ENCODE data around the gene HDAC11. TPM values are rescaled to one million over a fixed set of nuclear protein-coding genes. Genes with fewer than 3 reads are reported as not detected.
A peak's percentile ranks its signal among the peaks of the same experiment; 100 is the strongest.

The HDAC11 gene
- polyA plus RNA-seq, 3 donors = 2.9 to 3.9 (median 3.5) TPM

GRCh38 chr3:13550423-13550690, 70.3 kb downstream of the HDAC11 start:
- Mint-ChIP-seq H3K9me3 (peaks cover 0 to 9% (median 2%) of the 10 kb centered on the region in 7 donors), H3K27ac (no peak overlapping the region), H3K36me3 (peaks cover 2 to 7% of the 10 kb centered on the region in 2 donors), H3K4me3 (peak overlapping the region in 1 of 2 donors; percentile 68), H3K4me1 (peaks cover 10% of the 10 kb centered on the region), H3K27me3 (ENCODE audit: low read depth in 3 of 3) (peaks cover 24 to 36% (median 28%) of the 10 kb centered on the region in 3 donors)
- H3K9ac ChIP-seq (ENCODE audit: insufficient read depth, low read length, poor library complexity, severe bottlenecking) = no peak overlapping the region
- DNase-seq = no peak
- no peaks in the 10 kb centered on the region for H3K9me3 ChIP-seq (replicated peaks in 1 of 2; ENCODE audit: control insufficient read depth in 1 of 2, insufficient read depth in 1 of 2, low read length in 2 of 2)
- no peaks in the 10 kb centered on the region for H4K20me1 ChIP-seq (ENCODE audit: insufficient read depth, low read length)
- H2AFZ ChIP-seq (ENCODE audit: insufficient read depth, low read depth, low read length, poor library complexity, severe bottlenecking) = no peak overlapping the region
- no peak overlapping the region for H3K27ac ChIP-seq (ENCODE audit: low read depth in 1 of 2, low read length in 2 of 2)
- H3K36me3 ChIP-seq (replicated peaks in 1 of 2; ENCODE audit: control insufficient read depth in 1 of 2, insufficient read depth in 2 of 2, low read length in 2 of 2) = no peaks in the 10 kb centered on the region
- 8% methylated on average over 2 of the region's 2 CpGs for WGBS (ENCODE audit: insufficient coverage)
- no peak overlapping the region for H3K4me2 ChIP-seq (replicated peaks; ENCODE audit: extremely low read depth, low read length, poor library complexity, severe bottlenecking)
- intact Hi-C loops (cut with micrococcal nuclease) = no loop called here
- H3K4me1 ChIP-seq (ENCODE audit: control insufficient read depth in 1 of 2, insufficient read depth in 2 of 2, low read length in 2 of 2) = peaks cover 3 to 13% of the 10 kb centered on the region in 2 donors
- H3K79me2 ChIP-seq (ENCODE audit: insufficient read depth, low read length) = no peaks in the 10 kb centered on the region
- no peak for TF ChIP-seq CTCF (IDR thresholded peaks at IDR 0.05)
- no peak overlapping the region for H3K4me3 ChIP-seq (replicated peaks in 1 of 3; ENCODE audit: low read depth in 2 of 3, low read length in 3 of 3)
- H3K27me3 ChIP-seq (ENCODE audit: control insufficient read depth in 2 of 2, insufficient read depth in 2 of 2, low read length in 2 of 2) = peaks cover 8 to 28% of the 10 kb centered on the region in 2 donors

- WGBS (ENCODE audit: insufficient coverage) = 92% methylated on average over 11 of the region's 13 CpGs
- Histone ChIP-seq H2AFZ (ENCODE audit: insufficient read depth, low read depth, low read length, poor library complexity, severe bottlenecking) (no peak overlapping the region), H3K4me3 (replicated peaks in 1 of 3; ENCODE audit: low read depth in 2 of 3, low read length in 3 of 3) (no peak overlapping the region), H3K27ac (ENCODE audit: low read depth in 1 of 2, low read length in 2 of 2) (no peak overlapping the region), H4K20me1 (ENCODE audit: insufficient read depth, low read length) (no peaks in the 10 kb centered on the region), H3K9ac (ENCODE audit: insufficient read depth, low read length, poor library complexity, severe bottlenecking) (no peak overlapping the region), H3K4me1 (ENCODE audit: control insufficient read depth in 1 of 2, insufficient read depth in 2 of 2, low read length in 2 of 2) (peaks cover 3 to 13% of the 10 kb centered on the region in 2 donors), H3K36me3 (replicated peaks in 1 of 2; ENCODE audit: control insufficient read depth in 1 of 2, insufficient read depth in 2 of 2, low read length in 2 of 2) (no peaks in the 10 kb centered on the region), H3K4me2 (replicated peaks; ENCODE audit: extremely low read depth, low read length, poor library complexity, severe bottlenecking) (no peak overlapping the region), H3K79me2 (ENCODE audit: insufficient read depth, low read length) (no peaks in the 10 kb centered on the region), H3K9me3 (replicated peaks in 1 of 2; ENCODE audit: control insufficient read depth in 1 of 2, insufficient read depth in 1 of 2, low read length in 2 of 2) (no peaks in the 10 kb centered on the region), H3K27me3 (ENCODE audit: control insufficient read depth in 2 of 2, insufficient read depth in 2 of 2, low read length in 2 of 2) (peaks cover 8 to 28% of the 10 kb centered on the region in 2 donors)
- no peak overlapping the region for H3K4me3 Mint-ChIP-seq
- no peak overlapping the region for H3K27ac Mint-ChIP-seq
- H3K4me1 Mint-ChIP-seq = peaks cover 10% of the 10 kb centered on the region
- intact Hi-C loops (cut with micrococcal nuclease) = no loop called here
- no peak for DNase-seq
- no peak for TF ChIP-seq CTCF (IDR thresholded peaks at IDR 0.05)
- peaks cover 0 to 9% (median 2%) of the 10 kb centered on the region in 7 donors for H3K9me3 Mint-ChIP-seq
- H3K36me3 Mint-ChIP-seq = peaks cover 2 to 7% of the 10 kb centered on the region in 2 donors
- H3K27me3 Mint-ChIP-seq (ENCODE audit: low read depth in 3 of 3) = peaks cover 24 to 34% (median 27%) of the 10 kb centered on the region in 3 donors
Measured at GRCh38 chr3:13550791-13551360, 70.8 kb downstream of the HDAC11 start.

All from CD14-positive monocyte (primary cell).